H9 (cell line): ENCODE measurements around the gene TRPV5. TPM values are rescaled to one million over a fixed set of nuclear protein-coding genes. Genes with fewer than 3 reads are reported as not detected.
A peak's percentile ranks its signal among the peaks of the same experiment; 100 is the strongest.

ENCODE experiments used
- DNase-seq: peaks from one replicate; pipeline ENCODE4 v3.0.0-alpha.2; 2017
- H2AFZ ChIP-seq: one replicate; pipeline ENCODE4 v1.6.1; 2013; ENCODE audit warnings: mild to moderate bottlenecking, low read length, control low read depth, moderate library complexity
- H2AK5ac ChIP-seq: 2 replicates; pipeline ENCODE4 v1.6.1; 2013; ENCODE audit warnings: low read length, control low read depth, mixed read lengths; ENCODE audit not compliant: insufficient read length
- H2BK120ac ChIP-seq: one replicate; pipeline ENCODE4 v1.6.1; 2013; ENCODE audit warnings: low read depth, mild to moderate bottlenecking, low read length, control low read depth, inconsistent platforms; ENCODE audit not compliant: poor library complexity, severe bottlenecking
- H2BK12ac ChIP-seq: 2 replicates; pipeline ENCODE4 v1.6.1; 2013; ENCODE audit warnings: low read length, control low read depth, mixed read lengths, low read depth; ENCODE audit not compliant: insufficient read length
- H2BK15ac ChIP-seq: 2 replicates; pipeline ENCODE4 v1.6.1; 2013; ENCODE audit warnings: low read depth, low read length, control low read depth
- H2BK20ac ChIP-seq: one replicate; pipeline ENCODE4 v1.6.1; 2013; ENCODE audit warnings: low read depth, mild to moderate bottlenecking, low read length, control low read depth, inconsistent platforms; ENCODE audit not compliant: poor library complexity, severe bottlenecking
- H2BK5ac ChIP-seq: 2 replicates; pipeline ENCODE4 v1.6.1; 2013; ENCODE audit warnings: low read length, control low read depth, mixed read lengths; ENCODE audit not compliant: insufficient read length
- H3K14ac ChIP-seq: 2 replicates; pipeline ENCODE4 v1.6.1; 2013; ENCODE audit warnings: low read length, control low read depth; ENCODE audit not compliant: insufficient read depth
- H3K18ac ChIP-seq: 2 replicates; pipeline ENCODE4 v1.6.1; 2013; ENCODE audit warnings: low read depth, mild to moderate bottlenecking, mixed read lengths, low read length, control low read depth; ENCODE audit not compliant: insufficient read length
- H3K23ac ChIP-seq: 2 replicates; pipeline ENCODE4 v1.6.1; 2013; ENCODE audit warnings: low read length, control low read depth, mixed read lengths, low read depth; ENCODE audit not compliant: insufficient read length
- H3K23me2 ChIP-seq: 2 replicates; pipeline ENCODE4 v1.6.1; 2013; ENCODE audit warnings: low read depth, mild to moderate bottlenecking, mixed read lengths, low read length, control low read depth; ENCODE audit not compliant: insufficient read length, poor library complexity, severe bottlenecking
- H3K27ac ChIP-seq: 2 replicates; pipeline ENCODE4 v1.5.1; 2013; ENCODE audit warnings: low read length, control low read depth, mixed read lengths, low read depth; ENCODE audit not compliant: insufficient read length
- H3K27me3 ChIP-seq: 2 replicates; pipeline ENCODE4 v1.6.1; 2013; ENCODE audit warnings: low read length, control low read depth, inconsistent platforms; ENCODE audit not compliant: insufficient read depth
- H3K4ac ChIP-seq: 2 replicates; pipeline ENCODE4 v1.6.1; 2013; ENCODE audit warnings: low read depth, mild to moderate bottlenecking, control low read depth, inconsistent platforms, low read length, moderate library complexity
- H3K4me1 ChIP-seq: 2 replicates; pipeline ENCODE4 v1.6.1; 2013; ENCODE audit warnings: low read length, control low read depth, inconsistent platforms; ENCODE audit not compliant: insufficient read depth
- H3K4me2 ChIP-seq: 2 replicates; pipeline ENCODE4 v1.6.1; 2013; ENCODE audit warnings: low read length, control low read depth, mixed read lengths; ENCODE audit not compliant: insufficient read length, insufficient read depth
- H3K56ac ChIP-seq: 2 replicates; pipeline ENCODE4 v1.6.1; 2013; ENCODE audit warnings: low read depth, mild to moderate bottlenecking, mixed read lengths, low read length, control low read depth; ENCODE audit not compliant: insufficient read length
- H3K79me1 ChIP-seq: 2 replicates; pipeline ENCODE4 v1.6.1; 2013; ENCODE audit warnings: low read depth, mild to moderate bottlenecking, moderate library complexity, low read length, control low read depth, inconsistent platforms; ENCODE audit not compliant: insufficient read depth, poor library complexity, severe bottlenecking
- H3K79me2 ChIP-seq: 2 replicates; pipeline ENCODE4 v1.6.1; 2013; ENCODE audit warnings: low read length, control low read depth, inconsistent platforms; ENCODE audit not compliant: insufficient read depth
- H3K9ac ChIP-seq: 2 replicates; pipeline ENCODE4 v1.6.1; 2013; ENCODE audit warnings: low read length, control low read depth, mixed read lengths; ENCODE audit not compliant: insufficient read length; ENCODE audit errors: extremely low read depth
- H3K9me3 ChIP-seq: one replicate; pipeline ENCODE4 v1.6.1; 2013; ENCODE audit warnings: low read depth, low read length, inconsistent platforms; ENCODE audit not compliant: control insufficient read depth
- H3T11ph ChIP-seq: one replicate; pipeline ENCODE4 v1.6.1; 2013; ENCODE audit warnings: mild to moderate bottlenecking, low read length, control low read depth, inconsistent platforms
- H4K20me1 ChIP-seq: one replicate; pipeline ENCODE4 v1.6.1; 2013; ENCODE audit not compliant: control insufficient read depth, insufficient read length, insufficient read depth
- H4K5ac ChIP-seq: 2 replicates; pipeline ENCODE4 v1.6.1; 2013; ENCODE audit warnings: low read depth, mild to moderate bottlenecking, mixed read lengths, low read length, control low read depth; ENCODE audit not compliant: insufficient read length
- H4K8ac ChIP-seq: replicated peaks from 2 replicates; pipeline ENCODE4 v1.6.1; 2013; ENCODE audit warnings: low read length, control low read depth, mixed read lengths, low read depth; ENCODE audit not compliant: insufficient read length
- H4K91ac ChIP-seq: 2 replicates; pipeline ENCODE4 v1.6.1; 2013; ENCODE audit warnings: low read depth, mild to moderate bottlenecking, moderate library complexity, mixed read lengths, low read length, control low read depth; ENCODE audit not compliant: insufficient read length
- H3K27ac Mint-ChIP-seq, 3 experiments: 2 replicates in 2 of 3; 3 replicates in 1 of 3; pipeline ENCODE4 v1.8.0; 2020 to 2021; ENCODE audit warnings: mixed read lengths in 3 of 3, mild to moderate bottlenecking in 1 of 3, moderate library complexity in 1 of 3
- H3K27me3 Mint-ChIP-seq: 2 replicates; pipeline ENCODE4 v1.8.0; 2021; ENCODE audit warnings: low read depth, mild to moderate bottlenecking, moderate library complexity, mixed read lengths
- H3K36me3 Mint-ChIP-seq, 3 experiments: 2 replicates in 2 of 3; 3 replicates in 1 of 3; pipeline ENCODE4 v1.8.0; 2020 to 2021; ENCODE audit warnings: low read depth in 3 of 3, mixed read lengths in 3 of 3; ENCODE audit not compliant: insufficient read depth in 1 of 3
- H3K4me1 Mint-ChIP-seq, 2 experiments: 2 replicates each; pipeline ENCODE4 v1.8.0; 2020; ENCODE audit warnings: mixed read lengths in 2 of 2
- H3K4me3 Mint-ChIP-seq, 2 experiments: 2 replicates in 1 of 2; 3 replicates in 1 of 2; pipeline ENCODE4 v1.8.0; 2020 to 2021; ENCODE audit warnings: mild to moderate bottlenecking in 2 of 2, mixed read lengths in 2 of 2, moderate library complexity in 1 of 2
- H3K9me3 Mint-ChIP-seq, 2 experiments: 2 replicates in 1 of 2; 3 replicates in 1 of 2; pipeline ENCODE4 v1.8.0; 2020; ENCODE audit warnings: mild to moderate bottlenecking in 2 of 2, mixed read lengths in 2 of 2, moderate library complexity in 1 of 2
- WGBS: extraction: QIAGEN DNeasy Blood & Tissue Kit; methylation state at CpG from one replicate; pipeline ENCODE4 v1.1.7; 2013; ENCODE audit warnings: missing lambda C conversion rate, low lambda C conversion rate, mixed read lengths; ENCODE audit not compliant: insufficient read length; ENCODE audit errors: extremely low coverage; 5-methylcytosine and 5-hydroxymethylcytosine counted together
- total RNA-seq: library from RNA; stranded (reverse); gene quantifications from 2 replicates; pipeline ENCODE4 v1.2.1, GENCODE V29; 2021
- TF ChIP-seq, protein P1 (sequence below): fragments of 200-600 bp; sonication (generic); conservative IDR thresholded peaks from 3 replicates; pipeline ENCODE4 v1.8.0; 2021; ENCODE audit warnings: antibody characterized with exemption, mild to moderate bottlenecking

Gene TRPV5
- total RNA-seq, 1 experiment from 2014 or later: not detected

DNA sequence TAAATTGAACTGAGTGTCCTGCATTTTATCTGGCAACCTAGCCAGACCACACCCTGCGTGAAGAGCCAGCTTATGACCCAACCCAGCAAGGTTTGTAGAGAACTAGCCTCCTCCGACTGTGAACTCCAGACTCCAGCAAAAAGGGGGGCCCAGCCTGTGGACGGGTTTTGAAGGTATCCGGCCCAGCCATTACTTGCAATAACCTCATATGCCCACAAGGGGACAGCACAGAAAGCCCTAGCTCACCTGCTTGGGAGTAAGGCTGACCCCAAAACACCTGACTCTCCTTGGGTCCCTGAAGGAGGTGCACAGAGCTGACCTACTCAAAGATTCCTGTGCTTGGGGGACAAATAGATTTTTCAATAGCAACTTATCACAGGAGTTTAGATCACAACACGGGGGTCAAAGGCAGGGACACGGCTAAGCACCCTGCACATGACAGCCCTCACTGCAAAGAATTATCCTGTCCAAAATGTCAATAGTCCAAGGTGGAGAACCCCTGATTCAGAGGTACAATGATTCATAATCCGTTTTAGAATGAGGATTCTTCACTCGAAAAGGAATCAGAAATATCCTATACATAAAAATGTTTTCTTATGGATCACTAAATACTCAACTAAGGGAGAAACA, 52.6 kb downstream of the TRPV5 start:
- H3K9me3 Mint-ChIP-seq: peaks cover 0 to 2% of the 10 kb centered on the region in 2 experiments; a peak in 1 of 5 replicates
- no peak overlapping the region for H3K14ac ChIP-seq
- H4K8ac ChIP-seq: no peak overlapping the region
- no peak overlapping the region for H2BK5ac ChIP-seq
- no peaks in the 10 kb centered on the region for H3K23me2 ChIP-seq
- H3K27ac ChIP-seq: no peak overlapping the region
- H2AFZ ChIP-seq: no peak overlapping the region
- H3K56ac ChIP-seq: no peak overlapping the region
- H3K27me3 ChIP-seq: no peaks in the 10 kb centered on the region
- no peak overlapping the region for H2BK120ac ChIP-seq
- no peaks in the 10 kb centered on the region for H3K79me2 ChIP-seq
- H2BK12ac ChIP-seq: no peak overlapping the region
- DNase-seq: peak; percentile 79
- no peak overlapping the region for H2BK20ac ChIP-seq
- TF ChIP-seq, protein P1, sequence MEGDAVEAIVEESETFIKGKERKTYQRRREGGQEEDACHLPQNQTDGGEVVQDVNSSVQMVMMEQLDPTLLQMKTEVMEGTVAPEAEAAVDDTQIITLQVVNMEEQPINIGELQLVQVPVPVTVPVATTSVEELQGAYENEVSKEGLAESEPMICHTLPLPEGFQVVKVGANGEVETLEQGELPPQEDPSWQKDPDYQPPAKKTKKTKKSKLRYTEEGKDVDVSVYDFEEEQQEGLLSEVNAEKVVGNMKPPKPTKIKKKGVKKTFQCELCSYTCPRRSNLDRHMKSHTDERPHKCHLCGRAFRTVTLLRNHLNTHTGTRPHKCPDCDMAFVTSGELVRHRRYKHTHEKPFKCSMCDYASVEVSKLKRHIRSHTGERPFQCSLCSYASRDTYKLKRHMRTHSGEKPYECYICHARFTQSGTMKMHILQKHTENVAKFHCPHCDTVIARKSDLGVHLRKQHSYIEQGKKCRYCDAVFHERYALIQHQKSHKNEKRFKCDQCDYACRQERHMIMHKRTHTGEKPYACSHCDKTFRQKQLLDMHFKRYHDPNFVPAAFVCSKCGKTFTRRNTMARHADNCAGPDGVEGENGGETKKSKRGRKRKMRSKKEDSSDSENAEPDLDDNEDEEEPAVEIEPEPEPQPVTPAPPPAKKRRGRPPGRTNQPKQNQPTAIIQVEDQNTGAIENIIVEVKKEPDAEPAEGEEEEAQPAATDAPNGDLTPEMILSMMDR: peak; percentile 86
- H3K9me3 ChIP-seq: no peaks in the 10 kb centered on the region
- H4K91ac ChIP-seq: no peak overlapping the region
- no peaks in the 10 kb centered on the region for H4K20me1 ChIP-seq
- H3K4ac ChIP-seq: no peak overlapping the region
- H3K4me2 ChIP-seq: no peak overlapping the region
- whole genome bisulfite sequencing: no CpG with 5 or more reads among the region's 8 CpGs
- no peaks in the 10 kb centered on the region for H3K36me3 Mint-ChIP-seq
- no peaks in the 10 kb centered on the region; the same call in 1 of the 2 replicates for H3K4me1 ChIP-seq
- no peak overlapping the region for H3K9ac ChIP-seq
- no peak overlapping the region for H3T11ph ChIP-seq
- H3K18ac ChIP-seq: no peak overlapping the region
- no peak overlapping the region for H2AK5ac ChIP-seq
- H4K5ac ChIP-seq: no peak overlapping the region
- no peak overlapping the region for H3K4me3 Mint-ChIP-seq
- peaks cover 10 to 11% of the 10 kb centered on the region in 2 experiments for H3K4me1 Mint-ChIP-seq
- H3K27ac Mint-ChIP-seq: no peak overlapping the region
- H2BK15ac ChIP-seq: no peak overlapping the region
- H3K79me1 ChIP-seq: no peaks in the 10 kb centered on the region
- H3K23ac ChIP-seq: no peak overlapping the region
- peaks cover 12% of the 10 kb centered on the region; the same call in 1 of the 2 replicates for H3K27me3 Mint-ChIP-seq
